ENCODE results near the gene RFT1.

GRCh38 chr3:53160660-53161449 is 30.6 kb upstream of the RFT1 start, which contains the start of gene PRKCD:
- TF ChIP-seq CTCF (optimal IDR thresholded peaks at IDR 0.05 in 1 of 3, IDR thresholded peaks at IDR 0.05 in 1 of 3, conservative IDR thresholded peaks at IDR 0.05 in 1 of 3; ENCODE audit: extremely low read depth in 1 of 3, insufficient read depth in 2 of 3, low read length in 3 of 3) = peak in 2 of 3 experiments; percentile 29 to 45
- TF ChIP-seq EZH2 (IDR thresholded peaks at IDR 0.05; ENCODE audit: low read length) = no peak

Data from keratinocyte (primary cell).